SK-N-MC (cell line): ENCODE data around the gene THG1L.

ENCODE experiments used
- DNase-seq: peaks from one replicate; pipeline ENCODE4 v3.0.0-alpha.2; 2011; ENCODE audit warnings: low read depth, low spot score
- H3K27ac ChIP-seq: fragments of 200-600 bp; sonication (generic); 2 replicates; pipeline ENCODE4 v1.5.1; 2016; ENCODE audit warnings: mixed run types
- H3K36me3 ChIP-seq: fragments of 200-600 bp; sonication (generic); 2 replicates; pipeline ENCODE4 v1.6.1; 2017; ENCODE audit warnings: antibody characterized with exemption, low read length, mixed read lengths; ENCODE audit not compliant: insufficient read depth
- H3K4me3 ChIP-seq: fragments of 200-600 bp; sonication (generic); 2 replicates; pipeline ENCODE4 v1.5.1; 2016
- H3K9ac ChIP-seq: fragments of 200-600 bp; sonication (generic); 2 replicates; pipeline ENCODE4 v1.8.0; 2017; ENCODE audit warnings: mixed run types, mixed read lengths; ENCODE audit not compliant: insufficient read length
- H3K9me3 ChIP-seq: fragments of 200-600 bp; sonication (generic); 2 replicates; pipeline ENCODE4 v1.6.1; 2017; ENCODE audit warnings: low read depth, mild to moderate bottlenecking, antibody characterized with exemption, low read length, moderate library complexity, mixed read lengths
- EZH2 ChIP-seq: fragments of 200-600 bp; sonication (generic); IDR thresholded peaks from one replicate; pipeline ENCODE4 v1.6.1; 2017; ENCODE audit warnings: antibody characterized with exemption
- FOXP2 ChIP-seq: optimal IDR thresholded peaks from 2 replicates; pipeline ENCODE3; 2011; ENCODE audit warnings: mild to moderate bottlenecking, moderate library complexity; ENCODE audit not compliant: insufficient read depth; ENCODE audit errors: extremely low read length, control extremely low read depth
- POLR2AphosphoS5 ChIP-seq: IDR thresholded peaks from 2 replicates; pipeline ENCODE4 v1.6.1; 2012; ENCODE audit warnings: mild to moderate bottlenecking, low read depth, low read length, borderline replicate concordance

Gene THG1L

GRCh38 chr5:157703736-157704135, 27.5 kb upstream of the THG1L start:
- Histone ChIP-seq H3K36me3 (no peaks in the 10 kb centered on the region), H3K27ac (no peak overlapping the region), H3K4me3 (no peak overlapping the region), H3K9me3 (no peaks in the 10 kb centered on the region), H3K9ac (no peak overlapping the region)
- no peak for DNase-seq
- TF ChIP-seq FOXP2 (no peak), POLR2AphosphoS5 (no peak), EZH2 (no peak)

DNA sequence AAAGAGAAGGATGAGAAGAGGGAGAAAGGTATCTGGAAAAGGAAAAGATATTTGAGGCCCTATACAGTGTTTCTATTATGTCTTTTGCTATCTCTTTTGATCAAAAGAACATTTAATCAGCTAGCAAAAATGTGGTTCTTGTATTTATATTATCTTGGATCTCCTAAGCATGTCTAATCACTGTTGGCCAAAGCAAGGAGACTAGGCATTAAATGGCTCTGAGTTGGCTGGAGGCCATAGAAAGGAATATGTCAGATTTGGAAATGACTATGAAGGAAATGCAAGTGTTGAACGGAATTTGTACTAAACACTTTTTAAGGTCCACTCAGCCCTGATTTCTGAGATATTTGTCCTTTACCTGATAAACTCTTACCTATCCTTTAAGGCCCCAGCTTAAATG, 22.4 kb upstream of the THG1L start:
- Histone ChIP-seq H3K27ac (no peak overlapping the region), H3K36me3 (no peaks in the 10 kb centered on the region; the same call in 1 of the 2 replicates), H3K9me3 (no peaks in the 10 kb centered on the region), H3K9ac (no peak overlapping the region), H3K4me3 (no peak overlapping the region)
- DNase-seq, result no peak
- TF ChIP-seq POLR2AphosphoS5, result no peak
- TF ChIP-seq FOXP2, result no peak
- no peak for TF ChIP-seq EZH2

GRCh38 chr5:157709346-157709745, 21.9 kb upstream of the THG1L start:
- Histone ChIP-seq H3K9ac (no peak overlapping the region), H3K4me3 (no peak overlapping the region), H3K9me3 (no peaks in the 10 kb centered on the region), H3K27ac (no peak overlapping the region), H3K36me3 (no peaks in the 10 kb centered on the region; the same call in 1 of the 2 replicates)
- TF ChIP-seq EZH2, result no peak
- TF ChIP-seq FOXP2, result no peak
- TF ChIP-seq POLR2AphosphoS5, result no peak
- no peak for DNase-seq

GRCh38 chr5:157710431-157710830, 20.8 kb upstream of the THG1L start:
- no peaks in the 10 kb centered on the region for H3K9me3 ChIP-seq
- peak overlapping the region; percentile 38 for H3K27ac ChIP-seq
- H3K36me3 ChIP-seq, result no peaks in the 10 kb centered on the region; the same call in 1 of the 2 replicates
- TF ChIP-seq FOXP2, result no peak
- no peak for TF ChIP-seq POLR2AphosphoS5
- no peak for TF ChIP-seq EZH2
- no peak overlapping the region for H3K9ac ChIP-seq
- DNase-seq, result no peak
- no peak overlapping the region for H3K4me3 ChIP-seq

DNA sequence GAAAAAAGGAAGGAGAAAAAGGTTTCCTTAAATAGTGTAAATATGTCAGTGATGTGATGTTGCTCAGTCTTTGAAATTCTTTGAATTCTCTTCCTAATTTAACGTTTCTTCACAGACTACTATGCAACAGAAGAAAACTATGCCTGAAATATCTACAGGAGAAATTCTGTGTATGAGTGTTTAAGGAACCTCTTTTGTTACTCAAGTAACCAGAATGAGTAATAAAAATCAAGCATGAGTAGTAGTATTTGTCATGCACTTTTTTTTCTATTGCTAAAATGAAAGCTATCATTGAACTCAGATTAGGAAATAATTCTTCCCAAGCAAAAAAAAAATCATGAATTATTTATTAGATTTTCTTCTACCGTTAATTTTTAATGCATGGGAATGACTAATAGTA, 20.3 kb upstream of the THG1L start:
- H3K27ac ChIP-seq, result peak overlapping the region; percentile 38
- DNase-seq, result no peak
- TF ChIP-seq FOXP2, result no peak
- no peak for TF ChIP-seq POLR2AphosphoS5
- TF ChIP-seq EZH2, result no peak
- no peak overlapping the region for H3K9ac ChIP-seq
- no peaks in the 10 kb centered on the region for H3K9me3 ChIP-seq
- H3K36me3 ChIP-seq, result no peaks in the 10 kb centered on the region; the same call in 1 of the 2 replicates
- 0 out of 2 replicates have a peak overlapping the region, but pooled peaks have one; percentile 7 for H3K4me3 ChIP-seq

GRCh38 chr5:157713830-157714595, 17.2 kb upstream of the THG1L start:
- Histone ChIP-seq H3K4me3 (no peak overlapping the region), H3K27ac (no peak overlapping the region)

DNA sequence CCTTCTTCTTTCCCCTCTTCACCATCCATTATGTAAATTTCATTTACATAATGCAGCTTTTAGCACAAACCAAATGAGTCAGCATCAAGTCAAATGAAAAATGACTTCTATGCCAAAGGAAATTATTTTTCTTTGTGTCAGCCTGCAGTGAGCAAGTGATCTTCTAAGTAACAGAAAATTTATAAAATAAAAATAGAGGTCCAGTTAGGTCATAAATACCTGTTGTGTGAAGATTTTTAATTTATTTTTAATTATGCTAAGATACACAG, 16.7 kb upstream of the THG1L start:
- TF ChIP-seq POLR2AphosphoS5 (no peak), EZH2 (no peak), FOXP2 (no peak)

More at GRCh38 chr5:157713830-157714595, 17.2 kb upstream of the THG1L start:
- Histone ChIP-seq H3K9me3 (no peaks in the 10 kb centered on the region), H3K9ac (no peak overlapping the region), H3K36me3 (no peaks in the 10 kb centered on the region; the same call in 1 of the 2 replicates)
- TF ChIP-seq POLR2AphosphoS5, result no peak
- no peak for TF ChIP-seq EZH2
- TF ChIP-seq FOXP2, result no peak
- no peak for DNase-seq

DNA sequence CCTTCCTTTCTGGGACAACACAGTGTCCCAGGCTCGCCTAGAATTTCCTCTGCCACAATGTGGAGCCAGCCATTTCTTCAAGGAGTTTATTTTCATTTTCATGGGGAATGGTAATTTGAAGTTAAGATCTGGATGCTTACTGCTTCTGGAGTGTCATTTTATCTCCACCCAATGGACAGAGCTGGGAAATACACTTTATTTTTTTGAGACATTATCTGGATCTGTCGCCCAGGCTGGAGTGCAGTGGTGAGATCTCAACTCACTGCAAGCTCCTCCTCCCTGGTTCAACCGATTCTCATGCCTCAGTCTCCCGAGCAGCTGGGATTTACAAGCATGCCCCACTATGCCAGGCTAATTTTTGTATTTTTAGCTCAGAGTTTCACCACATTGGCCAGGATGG, 12.7 kb upstream of the THG1L start:
- H3K9me3 ChIP-seq, result no peaks in the 10 kb centered on the region
- no peak overlapping the region for H3K27ac ChIP-seq
- H3K4me3 ChIP-seq, result peak overlapping the region; percentile 25; the same call in 1 of the 2 replicates
- no peak for TF ChIP-seq EZH2
- no peak for DNase-seq
- no peaks in the 10 kb centered on the region for H3K36me3 ChIP-seq
- H3K9ac ChIP-seq, result no peak overlapping the region

More for the DNA sequence above, 16.7 kb upstream of the THG1L start:
- DNase-seq, result no peak
- Histone ChIP-seq H3K36me3 (no peaks in the 10 kb centered on the region; the same call in 1 of the 2 replicates), H3K9me3 (no peaks in the 10 kb centered on the region), H3K9ac (no peak overlapping the region), H3K4me3 (no peak overlapping the region), H3K27ac (no peak overlapping the region; the same call in 1 of the 2 replicates)

GRCh38 chr5:157719245-157719644, 12.0 kb upstream of the THG1L start:
- no peak for TF ChIP-seq EZH2
- TF ChIP-seq FOXP2, result no peak
- no peak for TF ChIP-seq POLR2AphosphoS5
- no peaks in the 10 kb centered on the region for H3K36me3 ChIP-seq
- H3K9me3 ChIP-seq, result no peaks in the 10 kb centered on the region
- H3K27ac ChIP-seq, result no peak overlapping the region
- DNase-seq, result no peak
- no peak overlapping the region for H3K4me3 ChIP-seq
- no peak overlapping the region for H3K9ac ChIP-seq
